NK-92 treated with Interleukin-12 subunit alpha and Interleukin-12 subunit beta, amount 100 ng/mL, for 24 hours (cell line): ENCODE measurements around the gene SBK3.
"Not testable (repeated sequence)": the region's sequence is repeated elsewhere in the genome, so short reads cannot be mapped to it uniquely, and the experiment has no call there.

Experiments used
- DNase-seq: peaks from one replicate; lab custom pipeline; 2025; lab: John Stamatoyannopoulos, UW

Gene SBK3

DNA sequence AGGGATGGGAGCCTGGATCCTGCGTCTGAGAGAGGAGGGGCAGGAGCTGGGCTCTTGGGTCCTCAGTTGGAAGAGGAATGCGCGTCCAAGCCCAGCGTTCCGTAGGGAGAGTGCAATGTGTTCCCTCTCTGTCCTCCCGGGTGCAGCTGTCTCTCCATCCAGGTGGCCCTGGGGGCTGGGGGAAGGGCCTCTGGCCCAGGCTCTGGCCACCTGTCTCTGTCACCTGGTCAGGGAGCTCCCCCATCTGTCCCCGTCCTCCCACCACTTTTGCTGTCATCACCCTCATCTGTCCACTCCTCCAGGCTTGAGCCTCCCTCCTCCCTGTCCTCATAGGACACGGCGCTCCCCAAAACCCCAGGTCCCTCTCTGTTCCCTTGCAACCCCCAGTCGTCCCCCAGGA is 4.7 kb downstream of the SBK3 start:
- no peak for DNase-seq

GRCh38 chr19:55539090-55539984 is 6.0 kb downstream of the SBK3 start:
- no peak for DNase-seq

DNA sequence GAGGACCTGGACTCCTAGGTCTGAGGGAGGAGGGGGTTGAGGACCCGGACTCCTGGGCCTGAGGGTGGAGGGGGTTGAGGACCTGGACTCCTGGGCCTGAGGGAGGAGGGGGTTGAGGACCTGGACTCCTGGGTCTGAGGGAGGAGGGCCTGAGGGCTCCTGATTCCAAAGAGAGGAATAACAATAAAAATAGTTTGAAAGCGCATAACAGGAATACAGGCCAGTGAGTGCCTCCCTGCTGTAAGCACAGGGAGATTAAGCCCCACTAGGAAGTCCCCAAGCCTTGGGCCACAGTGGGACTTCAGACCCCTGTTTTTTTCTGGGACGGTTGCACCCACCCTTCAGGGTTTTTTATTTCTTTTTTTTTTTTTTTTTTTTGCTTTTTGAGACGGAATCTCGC is 7.2 kb downstream of the SBK3 start:
- no peak for DNase-seq

DNA sequence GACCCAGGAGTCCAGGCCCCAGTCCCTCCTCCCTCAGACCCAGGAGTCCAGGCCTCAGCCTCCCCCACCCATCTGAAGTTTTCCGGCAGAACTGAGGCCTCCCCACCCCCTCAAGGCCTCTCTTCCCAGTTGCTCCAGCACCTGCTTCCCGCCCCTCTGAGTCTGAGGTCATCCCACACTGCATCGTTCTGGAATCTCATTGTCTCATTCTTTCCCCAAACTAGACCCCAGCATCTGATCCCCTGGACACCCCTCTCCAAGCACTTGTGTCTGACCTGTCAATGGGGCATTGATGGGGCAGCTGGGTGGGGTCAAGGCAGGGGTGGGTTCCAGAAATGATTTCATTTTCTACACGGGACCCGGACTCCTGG is 7.6 kb downstream of the SBK3 start:
- DNase-seq: no peak

- DNase-seq: no peak
Observed at GRCh38 chr19:55536951-55537740, 8.2 kb downstream of the SBK3 start, which contains the start of gene SBK2. Gene SBK2 (minus strand): TSS chr19:55537133. CDS start chr19:55536294, 839 bp downstream.

GRCh38 chr19:55536366-55536765 is 9.0 kb downstream of the SBK3 start:
- DNase-seq: no peak

GRCh38 chr19:55535965-55536350 is 9.4 kb downstream of the SBK3 start:
- no peak for DNase-seq

DNA sequence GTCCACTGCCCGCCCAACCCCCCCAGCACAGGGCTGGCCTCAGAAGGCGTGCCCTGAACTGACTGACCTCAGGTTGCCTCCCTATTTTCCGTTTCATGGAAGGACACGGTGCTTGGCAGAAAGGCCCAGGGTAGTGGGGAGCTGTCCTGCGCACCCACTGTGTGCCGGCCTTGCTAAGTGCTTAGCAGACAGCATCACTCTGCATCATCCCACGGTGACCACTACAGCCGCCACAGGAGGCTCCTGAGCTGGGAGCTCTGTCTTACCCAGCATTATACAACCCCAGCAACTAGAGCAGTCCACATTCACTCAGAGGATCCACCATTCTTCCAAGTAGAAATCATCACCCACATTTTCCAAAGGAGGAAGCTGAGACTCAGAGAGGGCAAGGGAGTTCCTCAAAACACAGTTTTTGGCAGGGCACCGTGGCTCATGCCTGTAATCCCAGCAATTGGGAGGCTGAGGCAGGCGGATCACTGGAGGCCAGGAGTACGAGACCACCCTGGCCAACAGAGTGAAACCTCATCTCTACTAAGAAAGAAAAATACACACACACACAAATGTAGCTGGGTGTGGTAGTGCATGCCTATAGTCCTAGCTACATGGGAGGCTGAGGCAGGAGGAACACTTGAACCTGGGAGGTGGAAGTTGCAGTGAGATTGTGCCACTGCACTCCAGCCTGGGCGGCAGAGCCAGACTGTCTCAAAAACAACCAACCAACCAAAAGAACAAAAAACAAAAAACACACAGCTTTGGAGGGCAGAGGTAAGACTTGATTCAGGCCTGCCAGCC is 10.0 kb downstream of the SBK3 start:
- DNase-seq: no peak

GRCh38 chr19:55534280-55534679 is 11.1 kb downstream of the SBK3 start:
- not testable (repeated sequence) for DNase-seq

GRCh38 chr19:55530996-55531395 is 14.3 kb downstream of the SBK3 start:
- DNase-seq: no peak

- DNase-seq: no peak
Observed at GRCh38 chr19:55529636-55530234, 15.6 kb downstream of the SBK3 start.

- no peak for DNase-seq
Observed at GRCh38 chr19:55528030-55528803, 17.1 kb downstream of the SBK3 start.

GRCh38 chr19:55527197-55528029 is 17.9 kb downstream of the SBK3 start:
- DNase-seq: no peak

GRCh38 chr19:55526216-55527196 is 18.8 kb downstream of the SBK3 start:
- no peak for DNase-seq

- DNase-seq: no peak
Observed at GRCh38 chr19:55525289-55526101, 19.8 kb downstream of the SBK3 start.

DNA sequence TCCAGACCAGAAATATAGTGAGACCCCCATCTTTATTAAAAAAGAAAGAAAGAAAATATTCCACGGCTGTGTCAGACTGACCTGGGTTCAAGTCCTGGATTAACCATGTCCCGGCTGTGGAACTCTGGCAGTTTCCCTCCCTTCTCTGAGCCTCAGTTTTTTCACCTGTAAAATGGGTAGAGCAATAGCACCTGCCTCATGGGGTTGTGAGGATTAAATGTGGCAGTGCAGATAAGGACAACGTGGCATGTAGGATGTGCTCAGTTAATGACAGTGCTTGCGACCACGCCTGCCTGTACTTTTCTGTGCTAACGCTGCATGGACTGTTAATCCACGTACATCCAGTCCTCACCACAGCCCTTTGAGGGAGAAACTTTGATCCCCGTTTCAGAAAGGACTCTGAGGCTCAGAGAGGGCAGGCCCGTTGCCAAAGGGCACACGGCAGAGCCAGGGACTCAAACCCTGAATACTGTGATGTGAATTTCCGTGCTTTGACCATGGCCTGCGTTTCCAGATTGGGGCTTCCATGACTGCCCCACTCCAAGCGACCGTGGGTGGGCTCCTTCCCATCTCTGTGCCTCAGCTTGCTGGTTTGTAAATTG is 24.6 kb downstream of the SBK3 start:
- DNase-seq: no peak

DNA sequence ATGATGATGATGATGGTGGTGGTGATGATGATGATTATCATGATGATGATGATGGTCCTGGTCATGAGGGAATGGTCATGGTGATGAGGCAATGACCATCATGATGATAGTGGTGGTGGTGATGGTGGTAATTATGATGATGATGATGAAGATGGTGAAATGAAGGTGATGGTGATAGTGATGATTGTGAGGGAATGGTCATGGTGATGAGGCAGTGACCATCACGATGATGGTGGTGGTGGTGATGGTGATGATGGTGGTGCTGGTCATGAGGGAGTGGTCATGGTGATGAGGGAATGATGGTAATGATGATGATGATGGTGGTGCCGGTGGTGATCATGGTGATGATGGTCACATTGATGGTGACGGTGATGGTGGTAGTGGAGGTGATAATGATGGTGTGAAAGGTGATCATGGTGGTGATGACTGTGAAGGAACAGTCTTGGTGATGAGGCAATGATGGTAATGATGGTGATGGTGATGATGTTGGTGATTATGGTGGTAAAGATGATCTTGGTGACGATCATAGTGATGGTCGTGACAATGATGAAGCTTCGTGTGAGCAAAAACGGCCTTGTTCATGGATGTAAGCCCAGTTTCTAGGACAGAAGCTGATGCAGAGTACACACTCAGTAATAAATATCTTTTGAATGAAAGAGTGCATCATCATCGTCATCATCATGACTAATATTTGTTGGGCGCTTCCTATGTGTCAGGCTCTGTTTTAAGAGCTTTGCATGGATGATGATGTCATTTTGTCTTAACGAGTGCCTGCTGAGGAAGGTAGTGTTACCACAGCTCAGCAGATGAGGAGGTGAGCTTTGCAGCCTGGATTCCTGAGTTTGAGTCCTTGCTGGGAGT is 25.7 kb downstream of the SBK3 start:
- DNase-seq: no peak
